ENCODE data around the gene COMTD1.
"Not testable (repeated sequence)": the region's sequence is repeated elsewhere in the genome, so short reads cannot be mapped to it uniquely, and the experiment has no call there.

The COMTD1 gene

DNA sequence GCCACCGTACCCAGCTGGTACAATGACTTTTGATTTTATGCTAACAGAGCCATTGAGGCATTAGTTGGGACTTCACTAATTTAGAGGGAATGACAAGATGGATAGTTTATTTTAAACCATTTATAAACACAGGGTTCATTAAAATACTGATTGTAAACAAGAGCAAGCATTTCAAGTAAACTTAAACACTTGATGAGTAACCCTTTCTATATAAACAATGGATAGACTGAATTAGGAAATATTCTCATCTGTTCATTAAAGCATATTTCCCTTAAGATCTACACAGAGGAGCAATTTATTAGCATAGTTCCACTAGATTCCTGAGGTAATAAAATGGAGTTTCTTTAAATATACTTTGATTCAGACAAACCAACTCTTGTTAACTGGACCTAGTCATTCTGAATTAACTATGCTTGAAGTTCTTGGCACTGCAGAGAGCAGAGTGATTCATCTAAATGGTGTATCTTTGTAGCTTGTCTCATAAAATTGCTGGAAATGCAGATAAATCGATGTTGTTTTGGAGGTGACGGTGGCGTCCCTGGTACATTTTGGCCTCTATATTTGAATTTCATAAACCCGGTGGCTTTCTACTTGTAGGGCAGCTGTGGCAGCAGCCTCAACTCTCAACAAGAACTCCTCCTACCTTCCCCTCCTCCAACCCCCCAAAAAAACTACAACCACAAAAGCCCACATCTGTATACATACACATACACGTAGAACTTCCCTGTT, 40.6 kb downstream of the COMTD1 start:
- DNase-seq (ENCODE audit: low spot score) = no peak

- not testable (repeated sequence) for DNase-seq (ENCODE audit: low spot score)
These were observed 41.1 kb downstream of the COMTD1 start for GRCh38 chr10:75194625-75195024.

DNA sequence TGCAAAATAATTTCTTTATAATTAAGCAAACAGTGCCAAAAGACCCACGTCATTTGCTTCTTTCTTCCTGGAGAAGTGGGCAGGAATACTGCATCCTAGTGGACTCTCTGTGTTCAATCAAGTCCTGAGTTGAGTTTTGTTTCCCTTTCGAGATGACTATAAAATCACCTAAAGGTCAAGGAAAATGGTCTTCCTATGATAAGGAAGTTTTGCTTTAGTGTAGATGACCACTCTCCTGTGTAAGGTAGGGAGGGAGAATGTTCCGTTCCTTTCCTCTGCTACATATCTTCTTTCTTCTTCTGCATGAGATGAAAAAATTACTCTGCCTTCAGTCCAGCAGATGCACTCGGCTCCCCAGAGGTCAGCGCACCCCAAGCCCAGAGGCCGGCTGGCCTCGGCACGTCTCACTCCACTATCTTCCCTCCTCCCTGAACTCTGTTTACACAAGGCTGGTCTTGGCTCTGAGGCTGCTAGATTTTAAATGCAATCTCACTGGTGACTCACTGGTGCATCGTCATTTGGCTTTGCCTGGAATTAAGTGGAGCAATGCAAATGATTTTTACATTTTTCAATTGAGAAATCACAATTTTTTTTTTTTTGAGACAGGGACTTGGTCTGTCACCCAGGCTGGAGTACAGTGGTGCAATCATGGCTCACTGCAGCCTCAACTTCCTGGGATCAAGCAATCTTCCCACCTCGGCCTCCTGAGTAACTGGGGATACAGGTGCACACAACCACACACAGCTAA, 43.8 kb downstream of the COMTD1 start:
- DNase-seq (ENCODE audit: low spot score) = no peak

- no peak for DNase-seq (ENCODE audit: low spot score)
These were observed 46.3 kb downstream of the COMTD1 start for GRCh38 chr10:75189266-75190096.

DNA sequence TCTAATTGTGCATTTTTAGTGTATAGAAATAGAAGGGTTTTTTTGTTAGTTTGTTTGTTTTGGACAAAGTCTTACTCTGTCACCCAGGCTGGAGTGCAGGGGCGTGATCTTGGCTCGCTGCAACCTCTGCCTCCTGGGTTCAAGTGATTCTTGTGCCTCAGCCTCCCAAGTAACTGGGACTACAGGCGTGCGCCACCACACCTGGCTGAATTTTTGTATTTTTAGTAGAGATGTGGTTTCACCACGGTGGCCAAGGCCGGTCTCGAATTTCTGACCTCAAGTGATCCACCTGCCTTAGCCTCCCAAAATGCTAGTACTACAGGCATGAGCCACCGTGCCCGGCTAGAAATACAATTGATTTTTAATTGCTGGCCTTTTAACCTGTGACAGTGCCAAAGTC, 47.2 kb downstream of the COMTD1 start:
- DNase-seq (ENCODE audit: low spot score) = not testable (repeated sequence)

- peak; percentile 68 for DNase-seq (ENCODE audit: low spot score)
These were observed 47.8 kb downstream of the COMTD1 start for GRCh38 chr10:75187961-75188426.

- DNase-seq (ENCODE audit: low spot score) = no peak
These were observed 49.4 kb downstream of the COMTD1 start for GRCh38 chr10:75186310-75186709.

All from germinal center (tissue), 1 donor.